Trophoblast cell (in vitro differentiated cells and primary cell): Measurements from ENCODE around the gene PCDHB6.
A peak's percentile ranks its signal among the peaks of the same experiment; 100 is the strongest.
"Not testable (repeated sequence)": the region's sequence is repeated elsewhere in the genome, so short reads cannot be mapped to it uniquely, and the experiment has no call there.

Source experiments
- DNase-seq, 2 donors: peaks; one replicate each; pipeline ENCODE4 v3.0.0-alpha.2; 2016
- H2AFZ ChIP-seq: 2 replicates; pipeline ENCODE4 v1.6.1; 2013; ENCODE audit warnings: low read length, moderate library complexity, mild to moderate bottlenecking; ENCODE audit not compliant: insufficient read depth, poor library complexity
- H2AK5ac ChIP-seq: 2 replicates; pipeline ENCODE4 v1.6.1; 2013; ENCODE audit warnings: mild to moderate bottlenecking, low read length
- H2BK120ac ChIP-seq: 2 replicates; pipeline ENCODE4 v1.6.1; 2013; ENCODE audit warnings: low read length, mild to moderate bottlenecking, moderate library complexity; ENCODE audit not compliant: insufficient read depth, poor library complexity
- H2BK12ac ChIP-seq: 2 replicates; pipeline ENCODE4 v1.6.1; 2013; ENCODE audit warnings: mild to moderate bottlenecking, low read length, moderate library complexity
- H2BK5ac ChIP-seq: 2 replicates; pipeline ENCODE4 v1.6.1; 2013; ENCODE audit warnings: low read length, low read depth, moderate library complexity, mild to moderate bottlenecking; ENCODE audit not compliant: poor library complexity
- H3K14ac ChIP-seq: 2 replicates; pipeline ENCODE4 v1.6.1; 2013; ENCODE audit warnings: mild to moderate bottlenecking, low read length
- H3K18ac ChIP-seq: 2 replicates; pipeline ENCODE4 v1.6.1; 2013; ENCODE audit warnings: mild to moderate bottlenecking, low read length
- H3K23ac ChIP-seq: 2 replicates; pipeline ENCODE4 v1.6.1; 2013; ENCODE audit warnings: low read length
- H3K27ac ChIP-seq: 2 replicates; pipeline ENCODE4 v1.5.1; 2013; ENCODE audit warnings: low read depth, mild to moderate bottlenecking, inconsistent platforms, low read length, moderate library complexity
- H3K27me3 ChIP-seq: 2 replicates; pipeline ENCODE4 v1.6.1; 2013; ENCODE audit warnings: inconsistent platforms, mild to moderate bottlenecking, low read length, moderate library complexity; ENCODE audit not compliant: insufficient read depth
- H3K36me3 ChIP-seq, 2 experiments: 1 replicate in 1 of 2; 2 replicates in 1 of 2; pipeline ENCODE4 v1.6.1; 2013; ENCODE audit warnings: low read length in 2 of 2, mild to moderate bottlenecking in 2 of 2, moderate library complexity in 1 of 2; ENCODE audit not compliant: insufficient read depth in 2 of 2, control insufficient read depth in 1 of 2
- H3K4ac ChIP-seq: 2 replicates; pipeline ENCODE4 v1.6.1; 2013; ENCODE audit warnings: low read depth, mild to moderate bottlenecking, low read length, moderate library complexity
- H3K4me1 ChIP-seq, 2 experiments: 1 replicate in 1 of 2; 2 replicates in 1 of 2; pipeline ENCODE4 v1.6.1; 2013; ENCODE audit warnings: low read length in 2 of 2, mild to moderate bottlenecking in 2 of 2, moderate library complexity in 1 of 2; ENCODE audit not compliant: insufficient read depth in 2 of 2, control insufficient read depth in 1 of 2
- H3K4me2 ChIP-seq: 2 replicates; pipeline ENCODE4 v1.6.1; 2013; ENCODE audit warnings: inconsistent platforms, mild to moderate bottlenecking, low read length, moderate library complexity
- H3K4me3 ChIP-seq: 2 replicates; pipeline ENCODE4 v1.5.1; 2013; ENCODE audit warnings: mild to moderate bottlenecking, low read depth, low read length, inconsistent platforms
- H3K79me1 ChIP-seq: one replicate; pipeline ENCODE4 v1.6.1; 2013; ENCODE audit warnings: low read length
- H3K79me2 ChIP-seq: 2 replicates; pipeline ENCODE4 v1.6.1; 2013; ENCODE audit warnings: low read length, mild to moderate bottlenecking; ENCODE audit not compliant: control insufficient read depth, insufficient read depth, poor library complexity
- H3K9ac ChIP-seq: 2 replicates; pipeline ENCODE4 v1.6.1; 2013; ENCODE audit warnings: mild to moderate bottlenecking, low read length
- H3K9me3 ChIP-seq: 2 replicates; pipeline ENCODE4 v1.6.1; 2013; ENCODE audit warnings: low read depth, mild to moderate bottlenecking, control low read depth, inconsistent platforms, low read length; ENCODE audit not compliant: insufficient read depth
- H4K12ac ChIP-seq: 2 replicates; pipeline ENCODE4 v1.6.1; 2013; ENCODE audit warnings: low read depth, mild to moderate bottlenecking, low read length, moderate library complexity
- H4K8ac ChIP-seq: 2 replicates; pipeline ENCODE4 v1.6.1; 2013; ENCODE audit warnings: low read depth, mild to moderate bottlenecking, low read length, moderate library complexity
- H4K91ac ChIP-seq: one replicate; pipeline ENCODE4 v1.6.1; 2013; ENCODE audit warnings: low read depth, mild to moderate bottlenecking, low read length, moderate library complexity
- WGBS: extraction: QIAGEN DNeasy Blood & Tissue Kit; methylation state at CpG from one replicate; pipeline ENCODE4 v1.1.7; 2013; ENCODE audit warnings: missing lambda C conversion rate; ENCODE audit not compliant: insufficient read length, insufficient coverage; ENCODE audit errors: extremely low coverage; 5-methylcytosine and 5-hydroxymethylcytosine counted together

Gene PCDHB6

GRCh38 chr5:141157901-141158300, 8.0 kb downstream of the PCDHB6 start:
- not testable (repeated sequence) for H2AK5ac ChIP-seq, DNase-seq, H4K8ac ChIP-seq, H3K4ac ChIP-seq, H3K27ac ChIP-seq, H3K14ac ChIP-seq, H3K4me3 ChIP-seq, H3K23ac ChIP-seq, H4K91ac ChIP-seq, H2BK120ac ChIP-seq, H3K4me1 ChIP-seq, H2BK12ac ChIP-seq, H2AFZ ChIP-seq, H3K36me3 ChIP-seq, H3K27me3 ChIP-seq, H4K12ac ChIP-seq, H3K18ac ChIP-seq, H2BK5ac ChIP-seq, H3K9me3 ChIP-seq, H3K79me2 ChIP-seq, H3K79me1 ChIP-seq, H3K9ac ChIP-seq, H3K4me2 ChIP-seq
- no CpG with 5 or more reads among the region's 28 CpGs for WGBS

GRCh38 chr5:141172381-141173204, 22.7 kb downstream of the PCDHB6 start, which contains the start of gene PCDHB7:
Gene PCDHB7, plus strand, starts transcription at chr5:141172644. Its CDS starts 192 bp downstream, at chr5:141172836.
- no peak within 1 kb of the TSS for H3K14ac ChIP-seq
- no peak within 1 kb of the TSS for H3K23ac ChIP-seq
- no peak within 1 kb of the TSS for H2AK5ac ChIP-seq
- WGBS: no CpG with 5 or more reads among the region's 20 CpGs
- peaks cover 2% of the 10 kb centered on the region for H3K9me3 ChIP-seq
- no peak within 1 kb of the TSS for H3K9ac ChIP-seq
- no peak within 1 kb of the TSS for H3K18ac ChIP-seq
- H4K8ac ChIP-seq: no peak within 1 kb of the TSS
- H3K4me3 ChIP-seq: no peak within 1 kb of the TSS
- no peak within 1 kb of the TSS for H2BK12ac ChIP-seq
- no peaks in the 10 kb centered on the region for H3K36me3 ChIP-seq
- no peak within 1 kb of the TSS for H3K4ac ChIP-seq
- H2BK120ac ChIP-seq: no peak within 1 kb of the TSS
- H2BK5ac ChIP-seq: no peak within 1 kb of the TSS
- H4K91ac ChIP-seq: no peak within 1 kb of the TSS
- no peaks in the 10 kb centered on the region for H3K4me1 ChIP-seq
- no peak within 1 kb of the TSS for H2AFZ ChIP-seq
- no peak within 1 kb of the TSS for H3K27ac ChIP-seq
- no peak within 1 kb of the TSS for H4K12ac ChIP-seq
- H3K79me1 ChIP-seq: no peaks in the 10 kb centered on the region
- H3K27me3 ChIP-seq: no peaks in the 10 kb centered on the region
- DNase-seq: peak in 1 of 2 donors; percentile 2
- H3K79me2 ChIP-seq: no peaks in the 10 kb centered on the region
- no peak within 1 kb of the TSS for H3K4me2 ChIP-seq

- H3K4ac ChIP-seq, H3K36me3 ChIP-seq, H3K23ac ChIP-seq, H2BK12ac ChIP-seq, H3K27ac ChIP-seq, H3K9ac ChIP-seq, H2BK120ac ChIP-seq, H3K79me2 ChIP-seq, H3K18ac ChIP-seq, H3K9me3 ChIP-seq, H4K8ac ChIP-seq, H2AFZ ChIP-seq, H2BK5ac ChIP-seq, H4K91ac ChIP-seq, H3K4me2 ChIP-seq, H3K4me3 ChIP-seq, H3K4me1 ChIP-seq, H3K27me3 ChIP-seq, H3K79me1 ChIP-seq, DNase-seq, H3K14ac ChIP-seq, H4K12ac ChIP-seq, H2AK5ac ChIP-seq: not testable (repeated sequence)
- WGBS: no CpG with 5 or more reads among the region's 79 CpGs
These were observed 24.6 kb downstream of the PCDHB6 start for GRCh38 chr5:141174291-141175104.

- no peak overlapping the region for H2BK120ac ChIP-seq
- no peak overlapping the region for H2BK5ac ChIP-seq
- no peaks in the 10 kb centered on the region for H3K36me3 ChIP-seq
- H2BK12ac ChIP-seq: no peak overlapping the region
- no peak overlapping the region for H3K4me2 ChIP-seq
- no peak overlapping the region for H2AK5ac ChIP-seq
- no CpG with 5 or more reads among the region's 1 CpG for WGBS
- no peak overlapping the region for H4K8ac ChIP-seq
- no peak overlapping the region for H3K9ac ChIP-seq
- DNase-seq: no peak
- H3K14ac ChIP-seq: no peak overlapping the region
- H2AFZ ChIP-seq: no peak overlapping the region
- H3K23ac ChIP-seq: no peak overlapping the region
- no peaks in the 10 kb centered on the region for H3K4me1 ChIP-seq
- no peak overlapping the region for H3K4ac ChIP-seq
- no peak overlapping the region for H3K4me3 ChIP-seq
- no peaks in the 10 kb centered on the region for H3K79me2 ChIP-seq
- H3K27ac ChIP-seq: no peak overlapping the region
- no peak overlapping the region for H4K91ac ChIP-seq
- no peaks in the 10 kb centered on the region for H3K27me3 ChIP-seq
- no peak overlapping the region for H3K18ac ChIP-seq
- no peak overlapping the region for H4K12ac ChIP-seq
- H3K79me1 ChIP-seq: no peaks in the 10 kb centered on the region
- peaks cover 2% of the 10 kb centered on the region for H3K9me3 ChIP-seq
These were observed 26.1 kb downstream of the PCDHB6 start for GRCh38 chr5:141175933-141176332.
